HUDEP-2 (cell line): ENCODE results near the gene GUCY1B1.

Experiments
- DNase-seq, 76 experiments: peaks; one replicate each; lab custom pipeline; 2025; ENCODE audit not compliant: unreplicated experiment in 76 of 76; lab: John Stamatoyannopoulos, UW

GUCY1B1 gene

DNA sequence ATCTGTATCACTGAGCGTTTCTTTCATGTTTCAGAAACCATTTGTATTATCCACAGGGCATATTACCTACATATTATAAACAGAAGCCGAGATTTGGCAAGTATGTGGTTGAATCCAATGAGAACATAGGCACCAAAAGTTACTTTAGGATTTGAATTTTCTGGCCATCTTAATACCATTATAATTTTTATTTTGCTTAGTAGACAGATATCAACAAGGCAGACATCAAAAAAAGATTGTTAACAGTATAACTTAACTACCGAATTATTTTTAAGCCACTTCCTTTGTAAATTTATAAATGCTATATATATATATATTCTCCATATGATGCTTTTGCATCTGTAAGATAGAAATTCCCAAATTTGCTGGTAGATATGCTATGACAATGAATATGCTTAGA lies 2.2 kb downstream of the GUCY1B1 start:
- DNase-seq: no peak

DNA sequence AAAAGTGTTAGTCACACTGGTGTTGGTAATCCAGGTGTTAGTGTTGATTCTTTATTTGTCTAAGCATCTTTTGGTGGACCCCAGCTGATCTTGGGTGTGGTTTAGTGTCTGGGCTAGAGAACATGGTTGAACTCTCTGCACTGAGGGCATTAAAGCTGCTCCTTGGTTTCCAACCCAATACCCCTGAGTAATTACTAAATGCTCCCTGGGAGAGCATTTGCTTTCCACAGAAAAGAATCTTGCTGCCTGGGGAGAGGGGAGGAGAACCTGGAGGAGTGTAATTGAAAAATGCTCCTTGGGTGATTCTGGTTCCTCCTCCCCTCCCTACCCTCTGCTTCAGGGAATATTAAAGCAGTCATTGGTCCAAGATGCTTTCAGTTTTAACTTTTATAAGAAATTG lies 3.1 kb downstream of the GUCY1B1 start:
- no peak for DNase-seq

DNA sequence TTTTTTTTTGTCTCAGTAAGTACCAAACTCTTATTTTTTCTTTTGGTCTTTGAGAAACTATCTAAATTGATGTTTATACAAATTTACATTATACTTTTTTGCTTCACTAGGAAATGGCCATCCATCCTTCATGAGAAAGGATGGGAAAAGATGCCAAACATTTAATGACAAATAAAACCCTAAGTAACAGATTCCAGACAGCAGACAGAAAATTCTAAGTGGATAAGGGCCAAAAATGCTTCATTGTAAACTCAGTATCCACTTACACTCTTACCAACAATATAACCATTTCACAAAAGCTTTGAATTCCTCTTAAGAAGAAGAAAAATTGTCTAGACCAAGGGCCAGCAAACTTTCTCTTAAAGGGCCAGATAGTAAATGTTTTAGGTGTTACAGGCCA lies 3.5 kb downstream of the GUCY1B1 start:
- no peak for DNase-seq

DNA sequence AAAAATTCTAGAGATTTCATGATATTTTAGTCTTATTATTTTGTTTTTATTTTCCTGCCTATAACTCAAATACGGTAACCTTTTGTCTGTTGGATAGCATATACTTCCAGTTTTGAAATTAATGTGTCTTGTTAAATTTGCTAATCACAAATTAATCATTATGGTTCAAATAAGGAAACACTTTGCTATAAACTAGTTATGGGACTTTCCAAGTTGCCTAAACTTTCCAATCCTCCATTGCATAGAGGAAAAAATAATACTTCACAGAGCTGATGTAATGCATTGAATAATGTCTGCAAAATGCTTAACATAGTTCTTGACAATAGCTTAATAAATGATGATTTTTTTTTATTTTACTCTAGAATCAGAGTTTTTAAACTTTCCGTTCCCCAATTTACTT lies 4.7 kb downstream of the GUCY1B1 start:
- no peak for DNase-seq

DNA sequence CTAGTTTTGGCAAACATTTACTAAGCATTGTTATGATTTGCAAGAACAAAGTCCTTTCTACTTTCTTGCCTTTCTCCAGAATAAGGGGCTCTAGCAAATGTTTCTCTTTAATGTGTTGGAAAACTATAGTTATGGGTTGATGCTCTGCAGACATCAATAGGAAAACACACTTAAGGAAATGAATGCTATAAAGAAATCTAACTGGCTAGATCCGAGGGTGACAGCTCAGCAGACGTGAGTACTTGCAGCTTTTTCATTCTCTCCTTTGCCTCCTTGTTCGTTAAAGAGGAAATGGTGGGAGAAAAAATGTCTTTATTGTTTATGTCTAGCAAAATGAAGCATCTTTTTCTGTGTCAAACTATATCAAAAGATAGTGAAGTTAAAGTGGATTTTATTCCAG lies 6.3 kb downstream of the GUCY1B1 start:
- DNase-seq: no peak

DNA sequence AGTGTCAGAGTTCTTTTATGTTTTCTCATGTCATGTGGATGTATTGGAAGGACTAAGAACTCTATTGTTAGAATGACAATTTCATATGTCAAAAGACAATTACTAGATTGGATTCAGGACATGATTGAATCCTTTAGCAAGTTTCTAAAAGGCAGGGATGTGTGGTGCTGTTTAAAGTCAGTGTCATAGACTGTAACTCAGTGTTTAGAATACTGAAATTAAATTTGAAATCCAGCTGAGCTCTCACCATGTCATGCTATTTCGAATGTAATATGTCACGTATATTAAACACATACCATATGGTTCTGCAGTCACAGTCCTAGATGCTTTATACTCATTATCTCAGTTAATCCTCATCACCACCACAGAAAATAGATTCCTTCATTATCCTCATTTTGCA lies 7.8 kb downstream of the GUCY1B1 start:
- no peak for DNase-seq

DNA sequence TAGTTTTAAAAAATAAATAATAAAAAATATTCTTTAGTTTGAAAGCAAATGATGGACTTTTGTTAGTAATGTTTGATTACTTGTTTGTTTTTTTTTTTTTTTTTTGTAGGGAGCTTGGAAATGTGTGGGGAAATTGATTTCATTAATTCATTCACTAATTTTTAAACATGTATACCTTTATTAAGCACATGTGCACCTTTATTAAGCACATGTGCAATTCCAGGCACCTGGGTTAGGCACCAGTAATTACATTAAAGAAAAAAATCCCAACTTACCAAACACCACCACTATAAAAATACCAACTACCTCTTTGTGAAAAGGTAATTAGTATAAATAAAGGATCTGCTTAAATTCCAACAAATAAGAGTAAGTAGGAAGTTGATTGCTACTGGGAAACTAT lies 9.5 kb downstream of the GUCY1B1 start:
- no peak for DNase-seq

DNA sequence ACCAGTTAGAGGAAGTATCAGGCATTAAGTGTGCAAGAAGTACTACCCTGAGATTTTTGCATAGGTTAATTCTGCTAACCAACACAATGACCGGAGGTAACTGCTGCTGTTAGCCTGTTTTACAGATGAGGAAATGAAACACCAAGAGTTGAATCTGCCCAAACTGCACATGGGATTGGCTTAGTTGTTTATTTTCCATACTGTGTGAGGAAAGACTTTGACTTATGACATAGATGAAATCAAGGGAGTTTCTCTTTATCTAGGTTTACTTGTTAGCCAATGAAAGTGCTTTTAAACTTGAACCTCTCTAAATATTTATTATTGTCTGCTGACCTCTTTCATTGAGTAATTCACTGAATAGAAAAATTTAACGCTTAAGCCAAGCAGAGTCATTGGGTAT lies 10.3 kb downstream of the GUCY1B1 start:
- DNase-seq: no peak

DNA sequence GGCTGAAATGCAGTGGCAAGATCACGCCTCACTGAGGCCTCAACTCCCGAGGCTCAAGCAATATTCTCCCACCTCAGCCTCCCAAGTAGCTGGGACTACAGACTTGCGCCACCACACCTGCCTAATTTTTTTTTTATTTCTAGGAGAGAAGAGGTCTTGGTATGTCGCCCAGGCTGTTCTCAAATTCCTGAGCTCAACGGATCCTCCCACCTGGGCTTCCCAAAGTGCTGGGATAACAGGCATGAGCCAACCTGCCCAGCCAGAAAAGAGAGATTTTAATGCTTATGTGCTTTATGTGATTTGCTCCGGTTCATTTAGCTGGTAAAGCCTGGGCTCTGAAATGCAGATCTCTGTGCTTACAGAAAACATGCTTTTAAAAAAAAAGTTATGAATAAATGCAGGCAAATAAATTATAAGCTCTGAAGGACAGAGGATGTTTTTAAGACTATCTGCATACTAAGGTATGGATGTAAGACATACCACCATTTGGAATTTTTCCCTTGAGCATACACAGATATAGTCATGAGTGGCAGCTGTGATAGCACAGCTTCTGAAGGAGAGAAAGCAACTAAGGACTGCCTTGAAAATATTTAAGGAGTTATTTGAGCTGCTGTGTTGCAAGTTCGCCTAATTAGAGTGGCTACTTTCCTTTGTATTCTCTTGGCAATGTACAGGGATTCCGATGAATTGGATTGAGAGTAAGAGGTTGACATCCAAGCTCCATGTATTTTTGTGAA lies 13.8 kb downstream of the GUCY1B1 start:
- DNase-seq: no peak

DNA sequence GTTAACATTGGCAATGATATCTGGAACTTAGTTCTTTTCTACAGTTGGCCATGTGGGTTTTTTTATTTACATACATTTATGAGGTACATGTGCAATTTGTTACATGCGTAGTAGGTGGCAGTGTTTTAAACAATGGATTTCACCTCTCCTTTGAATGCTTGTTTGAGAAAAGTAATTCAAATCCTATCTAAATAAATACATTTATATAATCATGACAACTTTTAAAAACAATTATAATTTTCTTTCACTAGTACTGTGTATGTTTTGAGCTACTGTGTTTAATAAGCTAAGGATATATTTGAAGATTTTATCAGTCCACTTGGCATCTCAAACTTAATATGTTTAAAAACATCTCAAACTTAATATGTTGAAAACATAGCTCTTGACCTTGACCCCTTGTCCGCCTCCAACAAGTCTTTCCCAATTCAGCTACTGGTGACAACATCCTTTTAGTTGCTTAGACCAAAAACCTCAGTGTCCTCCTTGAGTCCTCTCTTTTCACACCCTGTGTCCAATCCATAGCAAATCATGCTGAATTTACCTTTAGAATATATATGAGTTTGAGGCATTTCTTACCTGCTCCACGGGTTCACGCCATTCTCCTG lies 14.5 kb downstream of the GUCY1B1 start:
- DNase-seq: no peak

DNA sequence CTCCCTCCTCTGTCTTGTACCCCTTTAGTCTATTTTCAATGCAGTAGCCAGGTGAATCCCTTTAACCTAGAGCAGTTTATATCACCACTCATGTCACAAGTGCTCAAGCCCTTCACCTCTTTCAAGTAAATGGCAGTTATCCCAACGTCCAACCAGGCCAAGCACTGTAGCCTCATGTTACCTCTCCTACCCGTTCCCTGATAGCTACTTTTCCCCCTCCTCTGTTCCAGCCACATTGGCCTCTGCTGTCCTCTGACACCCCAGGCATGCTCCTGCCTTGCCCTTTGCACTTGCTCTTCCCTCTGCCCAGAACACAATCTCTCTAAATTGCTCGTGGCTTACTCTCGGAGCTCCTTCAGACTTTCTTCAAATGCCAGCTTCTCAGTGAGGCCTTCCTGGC lies 15.2 kb downstream of the GUCY1B1 start:
- no peak for DNase-seq

DNA sequence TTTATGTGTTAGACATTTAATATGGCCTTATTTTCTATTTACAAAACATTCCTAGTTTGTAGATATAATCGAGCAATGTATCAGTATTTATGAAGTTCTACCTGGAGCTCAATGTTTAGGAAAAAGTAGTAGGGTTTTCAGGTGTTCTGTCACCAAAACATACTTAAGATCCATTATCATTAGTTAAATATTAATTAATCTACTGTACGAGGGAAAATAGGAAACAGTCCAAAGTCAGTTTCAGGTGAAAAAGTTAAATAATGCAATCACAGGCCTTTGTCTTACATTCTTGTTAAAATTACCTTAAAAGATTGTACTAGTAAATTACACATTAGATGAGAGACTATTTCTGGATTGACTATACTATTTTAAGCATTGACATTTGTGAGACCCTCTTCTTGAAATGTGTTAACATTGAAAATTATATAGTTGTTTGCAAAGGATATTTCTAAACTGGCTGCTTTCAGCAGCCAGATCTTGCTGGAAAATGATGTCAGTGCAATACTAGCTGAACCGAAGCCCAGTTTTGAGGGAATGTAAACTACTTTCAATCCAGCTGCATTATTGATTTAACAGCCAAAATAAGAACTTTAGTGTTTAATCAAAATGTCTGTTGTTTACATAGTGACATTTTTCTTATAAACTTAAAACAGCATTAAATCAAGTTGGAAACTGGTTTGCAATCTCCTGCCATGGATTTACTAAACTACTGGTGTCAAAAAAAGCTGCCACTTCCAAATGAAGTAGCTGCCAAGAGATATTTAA lies 19.3 kb downstream of the GUCY1B1 start:
- no peak for DNase-seq

DNA sequence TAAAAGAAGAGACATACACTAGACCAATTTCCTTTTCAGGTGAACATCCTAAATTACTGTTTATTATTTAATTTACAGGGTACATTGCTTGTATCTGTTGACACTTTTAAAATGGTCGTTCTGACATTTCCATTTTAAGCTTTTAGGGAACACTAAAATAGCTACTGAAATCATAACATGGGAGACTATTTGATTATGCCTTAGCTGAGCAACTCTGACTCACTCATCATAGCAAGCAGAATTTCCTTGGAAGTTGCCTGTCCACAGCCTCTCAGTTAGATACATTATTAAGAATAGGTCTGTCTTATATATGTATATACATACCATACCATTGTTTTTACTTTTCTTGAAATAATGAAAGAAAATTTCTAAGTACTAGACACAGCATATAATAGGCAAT lies 22.0 kb downstream of the GUCY1B1 start:
- DNase-seq: no peak

DNA sequence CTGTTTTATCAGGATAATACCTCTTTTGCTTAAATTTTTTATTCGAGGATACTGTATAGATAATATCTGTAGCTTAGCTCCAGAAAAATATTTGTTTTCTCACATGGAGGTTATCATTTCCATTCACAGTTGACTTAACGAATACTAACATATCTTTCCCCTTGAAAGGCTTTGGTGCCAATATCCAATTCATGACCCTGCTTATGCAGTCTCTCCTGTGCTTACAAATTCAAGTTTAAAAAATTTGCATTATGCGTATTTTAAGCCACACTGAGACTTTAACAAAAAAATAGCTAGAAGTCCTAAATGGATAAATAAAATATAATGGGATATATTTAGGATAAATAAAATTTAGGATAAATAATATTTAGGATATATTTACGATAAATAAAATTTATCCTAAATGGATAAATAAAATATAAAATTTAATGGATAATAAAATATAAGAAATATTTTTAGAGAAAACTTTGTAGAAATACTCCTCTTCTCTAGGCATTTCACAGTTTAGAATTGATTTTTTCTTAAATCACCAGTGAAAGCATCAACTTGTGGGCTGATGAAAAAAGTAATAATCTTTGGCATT lies 22.5 kb downstream of the GUCY1B1 start:
- DNase-seq: no peak

DNA sequence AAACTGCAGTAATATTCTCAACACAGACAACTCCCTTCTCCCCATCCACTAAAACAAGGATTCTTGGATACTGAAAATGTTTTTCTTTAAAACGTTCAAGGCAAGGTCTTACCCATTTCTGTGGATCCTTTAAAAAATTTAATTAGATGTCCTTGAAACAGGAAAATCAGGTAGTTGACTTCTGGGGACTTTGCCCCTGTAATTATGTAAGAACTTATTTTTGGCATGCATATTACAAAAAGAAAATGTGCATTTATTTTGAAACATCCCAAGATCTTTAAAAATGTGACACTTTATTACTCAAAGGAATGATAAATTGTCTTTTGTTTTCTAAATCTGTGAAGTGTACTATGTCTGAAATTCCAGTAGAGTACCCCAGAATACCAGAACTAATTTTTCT lies 25.8 kb downstream of the GUCY1B1 start:
- DNase-seq: no peak

DNA sequence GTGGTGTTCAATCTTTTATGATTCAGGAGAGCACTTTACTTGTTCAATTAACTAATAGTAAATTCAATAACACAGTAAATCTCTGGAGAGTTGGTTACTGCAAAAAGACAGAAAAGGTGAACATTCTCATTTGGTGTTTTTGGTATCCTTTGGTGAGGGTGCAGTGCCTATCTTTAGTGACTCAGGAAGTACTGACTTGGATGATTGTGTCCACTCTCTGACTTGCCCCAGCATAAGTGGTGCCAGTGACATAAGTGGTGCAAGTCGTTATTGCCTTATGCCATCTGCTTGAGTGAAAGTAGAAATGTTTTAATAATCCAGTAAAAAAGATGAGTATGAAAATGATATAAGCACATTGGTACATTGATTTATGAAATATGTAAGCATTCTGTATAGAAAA lies 27.0 kb downstream of the GUCY1B1 start:
- DNase-seq: no peak

DNA sequence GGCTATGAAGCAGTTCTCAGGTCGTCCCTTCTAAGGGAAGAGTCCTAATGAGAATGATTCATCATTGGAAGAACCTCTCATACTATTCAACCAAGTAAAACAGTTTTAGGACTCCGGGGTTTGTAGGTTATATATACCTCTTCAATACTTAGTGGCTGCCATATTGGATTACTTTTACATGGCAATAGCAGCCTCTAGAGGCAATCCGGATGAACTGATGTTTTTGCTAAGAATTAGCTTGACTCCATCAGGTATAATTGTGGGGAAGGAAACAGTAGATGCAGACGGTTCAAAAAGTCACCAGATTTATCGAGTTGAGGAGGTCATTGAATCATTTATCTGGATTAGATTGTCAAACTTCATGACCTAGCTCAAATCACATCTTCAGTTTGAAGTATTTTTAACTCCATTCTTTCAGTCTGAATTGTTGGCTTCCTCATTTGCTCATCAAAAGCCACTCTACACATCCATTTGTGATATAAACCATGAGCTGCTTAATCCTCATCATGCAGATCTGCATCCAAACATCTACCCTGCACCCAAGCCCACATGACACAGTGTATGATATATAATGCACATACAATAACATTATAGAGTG lies 28.4 kb downstream of the GUCY1B1 start:
- peak in 21 of 76 experiments; percentile 0 to 41 (median 9) for DNase-seq

DNA sequence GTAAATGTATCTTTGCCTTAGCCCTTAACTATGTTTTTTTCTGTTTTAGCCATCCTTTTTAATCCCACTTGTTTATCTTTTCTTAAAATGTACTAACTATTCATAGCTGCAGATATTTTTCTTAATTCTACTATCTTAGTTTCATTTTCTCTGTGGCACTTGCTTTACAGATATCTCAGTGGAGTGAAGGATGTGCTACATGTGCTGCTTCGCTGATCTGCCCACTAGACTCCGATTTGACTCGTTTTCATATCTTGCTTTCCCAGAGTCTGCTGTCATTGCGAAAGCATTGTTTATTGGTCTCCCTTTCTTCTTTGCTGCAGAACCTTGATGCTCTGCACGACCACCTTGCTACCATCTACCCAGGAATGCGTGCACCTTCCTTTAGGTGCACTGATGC lies 30.6 kb downstream of the GUCY1B1 start:
- DNase-seq: no peak

DNA sequence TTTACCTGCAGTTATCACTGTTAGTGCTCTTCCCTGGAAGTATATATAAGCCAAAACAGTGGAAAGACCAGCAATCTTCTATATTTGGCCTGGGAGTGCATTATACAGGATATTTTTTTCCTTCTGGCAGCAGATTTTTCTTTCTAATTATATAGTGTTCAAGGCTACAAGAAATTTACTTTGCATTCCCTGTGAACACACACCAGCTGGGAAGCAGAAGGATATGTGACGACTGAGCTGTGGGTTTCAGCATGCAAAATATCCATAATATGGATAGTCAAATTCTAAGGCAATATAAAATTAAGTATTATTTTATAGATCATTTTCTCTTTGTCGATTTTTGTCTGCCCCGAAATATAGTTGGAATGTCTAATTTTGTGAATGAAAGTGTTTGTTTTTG lies 31.2 kb downstream of the GUCY1B1 start:
- no peak for DNase-seq

DNA sequence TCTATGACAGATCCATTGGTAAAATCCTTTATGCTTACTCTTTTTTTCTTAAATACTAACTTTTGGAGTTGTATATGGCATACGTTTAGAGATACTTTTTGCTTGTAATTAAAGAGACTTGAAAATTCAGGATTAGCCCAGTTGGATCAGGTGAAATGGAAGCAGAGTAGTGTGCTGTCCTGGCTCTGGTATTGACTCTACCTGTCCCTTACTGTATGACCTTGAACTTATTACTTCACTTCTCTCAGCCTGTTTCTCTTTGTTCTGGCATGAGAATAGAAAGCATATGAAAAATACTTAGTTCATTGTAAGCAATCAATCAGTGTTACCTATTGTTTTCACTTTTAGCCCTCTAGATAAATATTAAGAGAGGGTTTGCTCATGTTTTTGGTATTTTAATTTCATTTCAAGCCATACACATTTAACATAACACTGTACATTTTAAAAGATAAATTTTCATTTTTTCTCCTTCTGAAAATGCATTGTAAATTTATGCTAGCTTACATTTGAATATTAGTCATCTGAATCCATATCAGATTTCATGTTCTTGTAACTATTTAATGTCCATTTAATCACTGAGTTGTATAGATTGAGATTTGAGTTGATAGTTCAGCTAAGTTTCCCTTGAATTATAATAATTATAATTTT lies 35.9 kb downstream of the GUCY1B1 start:
- DNase-seq: no peak

DNA sequence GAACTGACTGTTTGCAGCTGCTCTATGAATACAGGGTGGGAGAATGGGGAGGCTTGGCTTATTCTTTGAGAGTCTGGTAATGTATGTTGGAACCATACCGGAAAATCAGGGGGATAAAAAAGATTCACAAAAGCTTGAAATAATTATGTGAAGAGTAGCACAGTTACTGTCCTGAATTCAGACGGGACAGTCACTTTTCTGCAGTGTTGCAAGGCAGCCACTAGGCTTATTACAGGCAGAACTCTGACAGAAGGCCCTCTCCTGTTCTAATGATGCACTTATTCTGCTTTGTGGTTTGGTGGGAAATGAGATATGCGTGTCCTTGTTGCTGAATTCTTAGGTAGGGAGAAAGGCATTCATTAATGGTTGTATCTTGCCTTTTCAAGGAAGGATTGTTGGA lies 37.2 kb downstream of the GUCY1B1 start:
- peak in 6 of 76 experiments; percentile 2 to 9 (median 6) for DNase-seq
